Kidney (tissue), 14 donors: ENCODE data around the gene GRID1. TPM values are rescaled to one million over a fixed set of nuclear protein-coding genes. Genes with fewer than 3 reads are reported as not detected.
A peak's percentile ranks its signal among the peaks of the same experiment; 100 is the strongest.

Source experiments
- DNase-seq, 5 donors: peaks; one replicate each; pipeline ENCODE4 v3.0.0-alpha.2; 2013 to 2020
- FAIRE-seq: peaks from 2 replicates; lab custom pipeline; 2012; peaks lifted over from hg19 to GRCh38; lab: Jason Lieb, UNC
- H3K27ac ChIP-seq, 2 donors: one replicate each; pipeline ENCODE4 v1.7.0; 2013; ENCODE audit warnings: low read depth in 2 of 2, low read length in 2 of 2, inconsistent platforms in 1 of 2
- H3K27me3 ChIP-seq: one replicate; pipeline ENCODE4 v1.7.1; 2013; ENCODE audit warnings: low read length, inconsistent platforms; ENCODE audit not compliant: control insufficient read depth, insufficient read depth
- H3K36me3 ChIP-seq, 3 donors: one replicate each; pipeline versions ENCODE4 v1.7.0 to v1.7.1; 2013; ENCODE audit warnings: low read length in 3 of 3, control low read depth in 1 of 3, inconsistent platforms in 1 of 3; ENCODE audit not compliant: insufficient read depth in 3 of 3, control insufficient read depth in 2 of 3
- H3K4me1 ChIP-seq, 3 donors: one replicate each; pipeline versions ENCODE4 v1.7.0 to v1.7.1; 2013; ENCODE audit warnings: low read length in 3 of 3, inconsistent platforms in 1 of 3, low read depth in 1 of 3; ENCODE audit not compliant: control insufficient read depth in 2 of 3, insufficient read depth in 2 of 3
- H3K4me3 ChIP-seq, 3 donors: one replicate each; pipeline versions ENCODE4 v1.7.0 to v1.8.1; 2013; ENCODE audit warnings: low read length in 3 of 3, control low read depth in 1 of 3, inconsistent platforms in 1 of 3
- H3K9ac ChIP-seq, 3 donors: one replicate each; pipeline versions ENCODE4 v1.7.0 to v1.7.1; 2013; ENCODE audit warnings: low read length in 3 of 3, control low read depth in 1 of 3, inconsistent platforms in 1 of 3
- H3K9me3 ChIP-seq, 3 donors: one replicate each; pipeline versions ENCODE4 v1.7.0 to v1.7.1; 2013; ENCODE audit warnings: low read length in 3 of 3, control low read depth in 1 of 3, inconsistent platforms in 1 of 3; ENCODE audit not compliant: control insufficient read depth in 2 of 3, insufficient read depth in 1 of 3
- CTCF ChIP-seq: IDR thresholded peaks from 3 replicates; pipeline ENCODE4 v1.5.1; 2012; ENCODE audit warnings: mild to moderate bottlenecking, moderate library complexity, borderline replicate concordance; ENCODE audit not compliant: insufficient read depth; ENCODE audit errors: extremely low read depth
- intact Hi-C: fragments of 100-400 bp; cut with DNase I; formaldehyde crosslinking; loops from one replicate; pipeline ENCODE4 v1.11.1; 2022
- polyA plus RNA-seq: library from polyadenylated mRNA; stranded (reverse); fragments of 350-450 nt; fragmentation: Illumina TruSeq; extraction: RNeasy Lipid Tissue Mini Kit (QIAGEN cat#74804); gene quantifications from one replicate; pipeline ENCODE4 v1.2.3, GENCODE V29; 2014; ENCODE audit warnings: low read depth, low replicate concordance; ENCODE audit not compliant: insufficient read depth
- total RNA-seq: library from RNA; stranded (reverse); fragmentation: NEBNext Ultra II Directional; extraction: Animal tissue kit (Norgen Biotek cat#: 25700); gene quantifications from one replicate; pipeline ENCODE4 v1.2.1, GENCODE V29; 2021
- donor health status: control.
- donor health status: control.
- donor health status: control.
- donor health status: control.
- donor health status: control.
- donor health status: DM: yes; HTN: yes; CAD: no.
- donor health status: Normal renal cell carcinoma (clear cell type).

The GRID1 gene
- total and polyA plus RNA-seq, 2 donors from 2014 or later = 0.37 to 1.4 TPM

DNA sequence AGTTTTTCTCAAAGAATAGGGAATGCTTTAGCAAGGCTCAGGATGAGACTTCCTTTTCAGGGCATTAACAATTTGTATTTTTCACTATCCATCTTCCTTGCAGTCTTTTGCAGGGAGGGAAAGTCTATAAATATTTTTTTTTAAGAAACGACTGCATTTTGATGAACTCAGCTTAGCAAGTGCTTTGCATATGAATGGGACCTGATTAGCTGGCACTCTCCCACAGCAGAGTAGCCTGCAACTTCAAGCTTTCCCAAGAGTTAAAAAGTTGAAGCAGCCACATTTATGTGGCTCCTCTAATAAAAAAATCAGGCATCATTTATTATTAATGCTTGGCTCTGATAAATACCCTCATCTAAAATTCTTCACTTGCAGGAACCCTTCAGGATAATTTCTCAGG is 134.0 kb downstream of the GRID1 start:
- H3K27ac ChIP-seq = no peak overlapping the region
- no peak overlapping the region for H3K9ac ChIP-seq
- no peak for DNase-seq
- H3K4me1 ChIP-seq = no peaks in the 10 kb centered on the region
- no peak for FAIRE-seq
- TF ChIP-seq CTCF = no peak
- intact Hi-C loops = no loop called here
- no peaks in the 10 kb centered on the region for H3K36me3 ChIP-seq
- H3K27me3 ChIP-seq = no peaks in the 10 kb centered on the region
- H3K4me3 ChIP-seq = no peak overlapping the region
- no peaks in the 10 kb centered on the region for H3K9me3 ChIP-seq

DNA sequence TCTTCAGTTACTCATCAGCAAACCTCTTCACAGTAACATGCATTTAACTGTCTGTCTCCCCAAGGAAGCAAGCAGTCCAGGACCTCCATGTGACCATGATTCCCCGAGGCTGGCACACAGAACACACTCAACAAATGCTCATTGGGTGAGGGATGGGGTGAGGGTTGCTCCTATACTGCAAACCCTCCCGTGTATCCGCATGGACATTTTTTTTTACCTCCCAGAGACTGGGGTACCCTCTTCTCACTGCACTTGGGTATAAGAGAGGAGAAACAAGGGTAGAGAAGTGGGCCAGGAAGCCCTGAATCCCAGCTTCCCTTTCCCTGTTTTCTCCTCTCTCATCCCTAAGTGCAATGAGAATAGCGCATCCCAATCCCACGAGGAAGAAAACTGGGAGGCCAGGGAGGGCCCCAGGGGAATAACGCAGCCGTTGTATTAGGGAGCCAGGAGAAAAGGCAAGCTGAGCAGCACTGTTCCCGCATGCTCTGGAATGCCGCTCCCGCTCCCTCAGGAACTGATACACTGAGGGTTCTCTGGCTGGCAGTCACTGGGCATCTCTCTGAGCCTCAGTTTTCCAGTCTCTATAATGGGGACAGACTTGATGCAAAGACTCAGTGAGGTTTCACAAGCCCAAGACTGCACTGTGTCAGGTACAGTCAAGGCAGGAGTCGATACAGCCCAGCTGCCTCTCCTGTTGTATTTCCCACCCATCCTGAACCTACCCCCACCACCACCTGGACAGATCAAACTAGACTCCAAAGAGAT is 134.6 kb downstream of the GRID1 start:
- Histone ChIP-seq H3K36me3 (no peaks in the 10 kb centered on the region), H3K4me3 (no peak overlapping the region), H3K27ac (no peak overlapping the region), H3K9ac (no peak overlapping the region), H3K27me3 (no peaks in the 10 kb centered on the region), H3K9me3 (no peaks in the 10 kb centered on the region), H3K4me1 (no peaks in the 10 kb centered on the region)
- no peak for FAIRE-seq
- TF ChIP-seq CTCF = no peak
- DNase-seq = no peak
- intact Hi-C loops = no loop called here

GRCh38 chr10:86230557-86231180 is 135.9 kb downstream of the GRID1 start:
- FAIRE-seq = no peak

More at GRCh38 chr10:86230557-86231180, 135.9 kb downstream of the GRID1 start:
- Histone ChIP-seq H3K4me3 (no peak overlapping the region), H3K9ac (no peak overlapping the region), H3K36me3 (no peaks in the 10 kb centered on the region), H3K27me3 (no peaks in the 10 kb centered on the region), H3K27ac (no peak overlapping the region), H3K4me1 (no peaks in the 10 kb centered on the region), H3K9me3 (no peaks in the 10 kb centered on the region)
- intact Hi-C loops = no loop called here
- DNase-seq = peak in 1 of 5 donors; percentile 52
- no peak for TF ChIP-seq CTCF
